ENCODE measurements around the gene PAX5.

The PAX5 gene

GRCh38 chr9:36891341-36891811 lies 142.7 kb downstream of the PAX5 start (continued):
- no peak for TF ChIP-seq ZBTB48 (tag by site-specific recombination; IDR thresholded peaks at IDR 0.05)
- no peak for TF ChIP-seq SCRT1 (tag by site-specific recombination; IDR thresholded peaks at IDR 0.05; ENCODE audit: borderline replicate concordance)
- TF ChIP-seq ZNF292 (tag by site-specific recombination; IDR thresholded peaks at IDR 0.05; ENCODE audit: borderline replicate concordance, low read depth), result no peak
- no peak for TF ChIP-seq ZNF350 (tag by site-specific recombination; IDR thresholded peaks at IDR 0.05)
- no peak for TF ChIP-seq ZBTB7A (tag by site-specific recombination; IDR thresholded peaks at IDR 0.05; ENCODE audit: low read depth)
- no peak for TF ChIP-seq ZNF645 (tag by site-specific recombination; IDR thresholded peaks at IDR 0.05)
- TF ChIP-seq ZNF639 (tag by site-specific recombination; IDR thresholded peaks at IDR 0.05), result 0 out of 2 replicates have a peak, but pooled peaks have one; percentile 45
- TF ChIP-seq ZNF544 (tag by site-specific recombination; IDR thresholded peaks at IDR 0.05), result no peak
- TF ChIP-seq PRDM10 (tag by site-specific recombination; IDR thresholded peaks at IDR 0.05), result no peak
- TF ChIP-seq REPIN1 (tag by site-specific recombination; IDR thresholded peaks at IDR 0.05; ENCODE audit: low read depth), result no peak
- TF ChIP-seq CTCF (tag by site-specific recombination; IDR thresholded peaks at IDR 0.05), result no peak
- TF ChIP-seq PATZ1 (tag by site-specific recombination; IDR thresholded peaks at IDR 0.05), result peak; percentile 45
- TF ChIP-seq ZBTB49 (tag by site-specific recombination; IDR thresholded peaks at IDR 0.05; ENCODE audit: low read depth), result no peak
- no peak for TF ChIP-seq KLF9 (tag by site-specific recombination; IDR thresholded peaks at IDR 0.05; ENCODE audit: low read depth)
- 0 out of 2 replicates have a peak, but pooled peaks have one; percentile 30 for TF ChIP-seq BCL11A (tag by site-specific recombination; IDR thresholded peaks at IDR 0.05; ENCODE audit: low read depth)
- TF ChIP-seq ZNF514 (tag by site-specific recombination; IDR thresholded peaks at IDR 0.05), result no peak
- TF ChIP-seq ZNF140 (tag by site-specific recombination; IDR thresholded peaks at IDR 0.05), result no peak
- peak; percentile 52; the same call in 1 of the 2 replicates for TF ChIP-seq TSHZ1 (tag by site-specific recombination; IDR thresholded peaks at IDR 0.05; ENCODE audit: borderline replicate concordance)
- peak; percentile 46; the same call in 1 of the 2 replicates for TF ChIP-seq ZNF843 (tag by site-specific recombination; IDR thresholded peaks at IDR 0.05)
- TF ChIP-seq ZNF785 (tag by site-specific recombination; IDR thresholded peaks at IDR 0.05), result no peak

Data from HEK293 (cell line).